HG03575 (cell line): ENCODE data around the gene AHNAK.
"Not testable (repeated sequence)": the region's sequence is repeated elsewhere in the genome, so short reads cannot be mapped to it uniquely, and the experiment has no call there.

ENCODE experiments used
- ATAC-seq: cut with Tn5 transposase; IDR thresholded peaks from one replicate; pipeline ENCODE4 v1.9.1; 2021; ENCODE audit not compliant: unreplicated experiment, insufficient number of reproducible peaks, low FRiP score; ENCODE audit errors: extremely low read depth

AHNAK gene

DNA sequence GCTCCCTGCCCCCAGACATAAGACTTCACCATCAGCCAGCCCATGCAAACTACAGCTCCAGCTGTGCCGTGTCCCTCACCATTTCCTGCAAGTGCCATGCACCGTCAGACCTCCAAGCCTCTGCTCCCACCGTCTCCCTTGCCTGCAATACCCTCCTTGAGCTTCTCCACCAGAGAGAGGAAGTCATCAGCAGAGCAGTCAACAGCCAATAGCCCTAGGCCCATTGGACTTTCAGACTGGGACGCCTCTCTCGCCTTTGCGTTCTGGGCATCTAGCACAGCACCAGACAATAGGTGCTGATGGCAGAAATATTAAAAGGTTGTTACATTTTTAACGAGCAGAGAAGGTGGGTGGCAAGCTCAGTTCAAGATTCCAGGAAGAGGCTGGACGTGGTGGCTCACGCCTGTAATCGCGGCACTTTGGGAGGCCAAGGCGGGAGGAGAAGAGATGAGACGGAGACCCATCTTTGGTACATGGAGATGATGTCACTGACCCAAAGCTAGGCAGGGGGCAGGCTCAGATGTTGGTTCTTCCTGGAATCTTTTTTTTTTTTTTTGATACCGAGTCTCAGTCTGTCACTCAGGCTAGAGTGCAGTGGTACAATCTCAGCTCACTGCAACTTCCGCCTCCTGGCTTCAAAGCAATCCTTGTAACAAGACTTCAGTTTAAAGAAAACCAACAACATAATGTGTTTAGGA is 95.9 kb downstream of the AHNAK start:
- no peak for ATAC-seq

DNA sequence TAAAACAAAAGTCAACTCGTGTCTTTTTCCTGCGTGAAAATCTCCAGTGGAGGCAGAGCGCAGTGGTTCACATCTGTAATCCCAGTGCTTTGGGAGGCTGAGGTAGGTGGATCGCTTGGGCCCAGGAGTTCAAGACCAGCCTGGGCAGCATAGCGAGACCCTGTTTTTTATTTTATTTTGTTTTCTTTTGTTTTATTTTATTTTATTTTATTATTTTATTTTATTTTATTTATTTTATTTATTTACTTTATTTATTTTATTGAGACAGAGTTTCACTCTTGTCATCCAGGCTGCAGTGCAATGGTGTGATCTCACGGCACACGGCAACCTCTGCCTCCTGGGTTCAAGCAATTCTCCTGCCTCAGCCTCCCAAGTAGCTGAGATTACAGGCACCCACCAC is 96.7 kb downstream of the AHNAK start:
- not testable (repeated sequence) for ATAC-seq

GRCh38 chr11:62449451-62449851 is 97.2 kb downstream of the AHNAK start:
- ATAC-seq = no peak

DNA sequence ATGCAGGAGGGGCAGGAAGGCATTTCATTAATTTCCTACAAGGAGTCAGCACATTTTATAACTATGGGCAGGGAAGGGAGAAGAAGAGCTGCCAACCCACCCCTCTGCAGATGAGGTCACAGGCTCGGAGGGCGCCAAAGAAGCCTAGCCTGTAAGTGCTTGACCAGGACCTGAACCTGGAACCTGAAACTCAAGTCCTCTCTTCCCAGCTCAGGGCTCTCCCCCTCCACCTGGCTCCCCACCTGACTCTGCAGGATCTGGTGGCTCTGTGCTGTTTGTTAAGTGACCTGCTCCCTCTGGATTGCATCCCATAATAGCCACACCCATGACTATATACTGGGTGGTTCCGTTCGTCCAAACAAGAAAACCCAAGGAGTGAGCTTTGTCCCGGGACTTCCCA is 100.5 kb downstream of the AHNAK start:
- no peak for ATAC-seq

GRCh38 chr11:62445314-62445740 is 101.3 kb downstream of the AHNAK start:
- no peak for ATAC-seq

GRCh38 chr11:62444835-62445234 is 101.8 kb downstream of the AHNAK start:
- no peak for ATAC-seq

- ATAC-seq = no peak
Measured at GRCh38 chr11:62444236-62444833, 102.3 kb downstream of the AHNAK start.

DNA sequence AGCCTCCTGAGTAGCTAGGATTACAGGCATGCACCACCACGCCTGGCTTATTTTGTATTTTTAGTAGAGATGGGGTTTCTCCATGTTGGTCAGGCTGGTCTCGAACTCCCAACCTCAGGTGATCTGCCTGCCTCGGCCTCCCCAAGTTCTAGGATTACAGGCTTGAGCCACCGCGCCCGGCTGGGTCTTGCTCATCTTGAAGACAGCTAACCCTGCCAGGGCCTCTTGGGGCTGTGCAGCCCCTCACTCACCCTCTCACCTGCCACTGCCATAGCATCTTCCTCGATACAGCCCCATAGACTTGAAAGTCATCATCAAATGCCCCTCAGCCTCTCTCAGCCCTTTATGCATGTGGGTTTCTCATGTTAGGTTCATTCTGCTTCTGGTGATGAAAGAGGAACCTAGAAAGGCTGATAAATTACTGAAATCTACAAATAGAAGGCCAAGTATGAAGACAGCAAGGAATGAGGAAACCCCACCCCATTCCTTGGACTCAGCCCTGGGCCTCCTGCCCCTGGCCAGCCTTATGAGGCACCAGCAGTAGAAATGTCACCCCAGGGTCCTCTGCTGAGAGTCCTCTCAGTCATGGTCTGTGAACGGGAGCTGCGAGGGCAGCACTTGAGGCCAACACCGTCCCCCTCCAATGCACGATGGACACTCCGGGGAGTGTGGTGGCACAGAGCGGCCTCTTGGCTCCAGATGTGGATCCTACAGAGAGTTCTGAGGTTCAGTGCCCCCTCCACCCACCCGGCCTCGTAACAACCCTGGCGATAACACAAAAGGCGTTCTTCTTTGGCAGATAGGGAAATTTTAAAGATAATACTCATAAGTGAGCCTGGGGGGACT is 103.0 kb downstream of the AHNAK start:
- no peak for ATAC-seq

- ATAC-seq = no peak
Measured at GRCh38 chr11:62439785-62440602, 106.6 kb downstream of the AHNAK start.

DNA sequence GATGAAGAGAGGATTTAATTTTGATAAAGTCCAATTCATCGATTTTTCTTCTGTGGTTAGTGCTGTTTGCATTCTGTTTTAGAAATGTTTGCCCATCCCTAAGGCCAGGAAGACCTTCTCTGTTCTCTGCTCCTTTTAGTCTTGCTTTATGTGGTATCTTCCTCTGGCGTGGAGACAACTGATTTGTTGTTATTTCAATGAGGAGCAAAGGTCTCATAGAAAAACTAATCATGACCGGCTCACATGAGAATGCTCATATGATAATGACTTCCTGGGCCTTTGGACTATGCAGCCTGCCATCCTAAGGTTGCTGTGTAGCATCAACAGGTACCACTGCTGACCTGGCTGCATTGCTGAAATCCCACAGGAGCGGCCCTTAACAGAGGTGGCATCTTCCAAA is 108.0 kb downstream of the AHNAK start:
- no peak for ATAC-seq

- no peak for ATAC-seq
Measured at GRCh38 chr11:62437616-62438015, 109.0 kb downstream of the AHNAK start.

GRCh38 chr11:62435846-62436660 is 110.6 kb downstream of the AHNAK start:
- ATAC-seq = no peak

GRCh38 chr11:62433904-62434276 is 112.7 kb downstream of the AHNAK start:
- no peak for ATAC-seq

- no peak for ATAC-seq
Measured at GRCh38 chr11:62433141-62433903, 113.3 kb downstream of the AHNAK start.

- no peak for ATAC-seq
Measured at GRCh38 chr11:62432695-62433094, 113.9 kb downstream of the AHNAK start.

GRCh38 chr11:62431171-62431901 is 115.3 kb downstream of the AHNAK start:
- no peak for ATAC-seq

DNA sequence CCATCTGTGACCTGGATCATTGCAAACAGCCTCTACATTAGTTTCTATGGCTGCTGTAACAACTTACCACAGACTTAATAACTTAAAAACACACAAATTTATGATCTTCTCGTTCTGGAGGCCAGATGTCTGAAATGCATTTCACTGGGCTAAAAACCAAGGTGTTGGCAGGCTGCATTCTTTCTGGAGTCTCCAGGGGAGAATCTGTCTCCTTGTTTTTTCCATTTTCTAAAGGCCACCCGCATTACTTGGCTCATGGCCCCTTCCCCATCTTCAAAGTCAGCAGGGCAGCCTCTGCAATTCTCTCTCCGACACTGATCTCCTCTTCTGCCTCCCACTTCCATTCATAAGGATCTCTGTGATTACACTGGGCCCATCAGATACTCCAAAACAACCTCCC is 116.2 kb downstream of the AHNAK start:
- no peak for ATAC-seq
